ENCODE results near the gene PGPEP1.

The PGPEP1 gene

GRCh38 chr19:18384775-18385174 is 44.4 kb downstream of the PGPEP1 start:
- CTCF ChIA-PET, result interaction anchor here (0.6 kb wide), 1 partner anchor 28 kb away, joined by 3 read pairs; no protein-coding TSS in a partner anchor
- POLR2A ChIA-PET, result interaction anchor here (1.1 kb wide), 1 partner anchor 35 kb away, joined by 3 read pairs; the partner anchor contains the start of gene SSBP4
- no peak for TF ChIP-seq TARDBP (IDR thresholded peaks at IDR 0.05)
- TF ChIP-seq L3MBTL2 (conservative IDR thresholded peaks at IDR 0.05), result no peak
- no peak for TF ChIP-seq HDGF (IDR thresholded peaks at IDR 0.05; ENCODE audit: borderline replicate concordance)
- no peak for TF ChIP-seq ELF4 (IDR thresholded peaks at IDR 0.05)
- TF ChIP-seq SP1 (IDR thresholded peaks at IDR 0.05), result no peak
- TF ChIP-seq LEF1 (IDR thresholded peaks at IDR 0.05; ENCODE audit: borderline replicate concordance), result no peak
- TF ChIP-seq ARNT (IDR thresholded peaks at IDR 0.05), result no peak
- no peak for TF ChIP-seq ZNF384 (IDR thresholded peaks at IDR 0.05)
- no peak for TF ChIP-seq CTBP1 (IDR thresholded peaks at IDR 0.05; ENCODE audit: borderline replicate concordance)
- TF ChIP-seq FOXA1 (IDR thresholded peaks at IDR 0.05), result no peak
- TF ChIP-seq FOXK2 (IDR thresholded peaks at IDR 0.05), result no peak
- TF ChIP-seq, protein P1, sequence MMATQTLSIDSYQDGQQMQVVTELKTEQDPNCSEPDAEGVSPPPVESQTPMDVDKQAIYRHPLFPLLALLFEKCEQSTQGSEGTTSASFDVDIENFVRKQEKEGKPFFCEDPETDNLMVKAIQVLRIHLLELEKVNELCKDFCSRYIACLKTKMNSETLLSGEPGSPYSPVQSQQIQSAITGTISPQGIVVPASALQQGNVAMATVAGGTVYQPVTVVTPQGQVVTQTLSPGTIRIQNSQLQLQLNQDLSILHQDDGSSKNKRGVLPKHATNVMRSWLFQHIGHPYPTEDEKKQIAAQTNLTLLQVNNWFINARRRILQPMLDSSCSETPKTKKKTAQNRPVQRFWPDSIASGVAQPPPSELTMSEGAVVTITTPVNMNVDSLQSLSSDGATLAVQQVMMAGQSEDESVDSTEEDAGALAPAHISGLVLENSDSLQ (IDR thresholded peaks at IDR 0.05), result no peak
- no peak for TF ChIP-seq SUZ12 (IDR thresholded peaks at IDR 0.05)
- no peak for TF ChIP-seq BHLHE40 (IDR thresholded peaks at IDR 0.05; ENCODE audit: borderline replicate concordance)
- no peak for TF ChIP-seq FOXM1 (IDR thresholded peaks at IDR 0.05; ENCODE audit: borderline replicate concordance)
- no peak for TF ChIP-seq NFRKB (IDR thresholded peaks at IDR 0.05)
- no peak for DNase-seq (ENCODE audit: extremely low spot score)

DNA sequence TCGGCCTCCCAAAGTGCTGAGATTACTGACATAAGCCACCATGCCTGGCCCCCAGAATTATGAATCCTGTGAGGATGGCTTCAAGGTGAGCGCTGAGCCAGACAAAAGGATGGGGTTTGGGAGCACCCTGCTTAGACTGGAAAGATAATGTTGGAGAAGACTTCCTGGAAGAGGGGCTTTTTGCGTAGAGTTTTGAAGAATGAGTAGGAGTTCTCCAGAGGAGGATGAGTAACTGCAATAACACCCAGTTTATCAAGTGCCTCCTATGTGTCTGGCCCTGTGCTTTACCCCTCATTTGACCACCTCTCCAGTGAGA is 44.9 kb downstream of the PGPEP1 start:
- TF ChIP-seq CTBP1 (IDR thresholded peaks at IDR 0.05; ENCODE audit: borderline replicate concordance), result no peak
- no peak for TF ChIP-seq HDGF (IDR thresholded peaks at IDR 0.05; ENCODE audit: borderline replicate concordance)
- no peak for TF ChIP-seq BHLHE40 (IDR thresholded peaks at IDR 0.05; ENCODE audit: borderline replicate concordance)
- no peak for TF ChIP-seq FOXK2 (IDR thresholded peaks at IDR 0.05)
- no peak for TF ChIP-seq ARNT (IDR thresholded peaks at IDR 0.05)
- no peak for TF ChIP-seq LEF1 (IDR thresholded peaks at IDR 0.05; ENCODE audit: borderline replicate concordance)
- TF ChIP-seq, protein P1 (IDR thresholded peaks at IDR 0.05), result no peak
- TF ChIP-seq SP1 (IDR thresholded peaks at IDR 0.05), result no peak
- no peak for TF ChIP-seq SUZ12 (IDR thresholded peaks at IDR 0.05)
- TF ChIP-seq ELF4 (IDR thresholded peaks at IDR 0.05), result no peak
- TF ChIP-seq L3MBTL2 (conservative IDR thresholded peaks at IDR 0.05), result no peak
- no peak for TF ChIP-seq TARDBP (IDR thresholded peaks at IDR 0.05)
- no peak for TF ChIP-seq FOXM1 (IDR thresholded peaks at IDR 0.05; ENCODE audit: borderline replicate concordance)
- TF ChIP-seq ZNF384 (IDR thresholded peaks at IDR 0.05), result no peak
- no peak for TF ChIP-seq FOXA1 (IDR thresholded peaks at IDR 0.05)
- no peak for TF ChIP-seq NFRKB (IDR thresholded peaks at IDR 0.05)
- ChIA-PET POLR2A (no interaction called here), CTCF (interaction anchor here (0.5 to 1.7 kb wide), 11 partner anchors 11 to 161 kb away, joined by 3 to 6 read pairs (median 3); partner anchors contain the start of gene SSBP4)
- no peak for DNase-seq (ENCODE audit: extremely low spot score)

DNA sequence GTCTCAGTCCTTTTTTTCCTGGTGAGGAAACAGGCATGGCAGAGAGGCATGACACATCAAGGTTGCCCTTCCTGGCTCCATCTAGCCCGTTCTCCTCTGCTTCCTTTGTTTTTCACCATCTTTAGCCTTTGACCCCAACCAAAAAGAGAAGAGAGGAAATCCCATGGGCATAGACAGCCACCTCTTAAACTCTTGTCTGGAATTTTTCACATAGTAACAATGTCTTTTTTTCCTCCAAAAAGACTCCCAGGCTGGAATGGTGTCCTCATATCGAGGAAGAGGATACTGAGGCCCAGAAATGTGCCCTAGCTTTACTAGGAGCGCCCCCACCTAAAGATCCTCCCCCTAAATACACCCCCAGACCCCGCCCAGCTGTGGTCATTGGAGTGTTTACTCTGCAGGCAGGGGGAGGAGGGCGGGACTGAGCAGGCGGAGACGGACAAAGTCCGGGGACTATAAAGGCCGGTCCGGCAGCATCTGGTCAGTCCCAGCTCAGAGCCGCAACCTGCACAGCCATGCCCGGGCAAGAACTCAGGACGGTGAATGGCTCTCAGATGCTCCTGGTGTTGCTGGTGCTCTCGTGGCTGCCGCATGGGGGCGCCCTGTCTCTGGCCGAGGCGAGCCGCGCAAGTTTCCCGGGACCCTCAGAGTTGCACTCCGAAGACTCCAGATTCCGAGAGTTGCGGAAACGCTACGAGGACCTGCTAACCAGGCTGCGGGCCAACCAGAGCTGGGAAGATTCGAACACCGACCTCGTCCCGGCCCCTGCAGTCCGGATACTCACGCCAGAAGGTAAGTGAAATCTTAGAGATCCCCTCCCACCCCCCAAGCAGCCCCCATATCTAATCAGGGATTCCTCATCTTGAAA is 45.5 kb downstream of the PGPEP1 start, which contains the start of gene GDF15:
Gene GDF15 (plus strand): TSS at position 484 of the 868 bp plus-strand sequence. CDS start 32 bp downstream, at position 516.
- peak; percentile 82 for DNase-seq (ENCODE audit: extremely low spot score)
- no peak for TF ChIP-seq NFRKB (IDR thresholded peaks at IDR 0.05)
- TF ChIP-seq HDGF (IDR thresholded peaks at IDR 0.05; ENCODE audit: borderline replicate concordance), result no peak
- TF ChIP-seq SUZ12 (IDR thresholded peaks at IDR 0.05), result no peak
- TF ChIP-seq TARDBP (IDR thresholded peaks at IDR 0.05), result no peak
- TF ChIP-seq SP1 (IDR thresholded peaks at IDR 0.05), result no peak
- no peak for TF ChIP-seq ARNT (IDR thresholded peaks at IDR 0.05)
- TF ChIP-seq BHLHE40 (IDR thresholded peaks at IDR 0.05; ENCODE audit: borderline replicate concordance), result no peak
- no peak for TF ChIP-seq LEF1 (IDR thresholded peaks at IDR 0.05; ENCODE audit: borderline replicate concordance)
- no peak for TF ChIP-seq ZNF384 (IDR thresholded peaks at IDR 0.05)
- TF ChIP-seq, protein P1 (IDR thresholded peaks at IDR 0.05), result no peak
- TF ChIP-seq L3MBTL2 (conservative IDR thresholded peaks at IDR 0.05), result no peak
- TF ChIP-seq FOXK2 (IDR thresholded peaks at IDR 0.05), result no peak
- TF ChIP-seq ELF4 (IDR thresholded peaks at IDR 0.05), result no peak
- TF ChIP-seq FOXA1 (IDR thresholded peaks at IDR 0.05), result no peak
- TF ChIP-seq CTBP1 (IDR thresholded peaks at IDR 0.05; ENCODE audit: borderline replicate concordance), result no peak
- ChIA-PET CTCF (interaction anchor here (0.5 to 1.7 kb wide), 10 partner anchors 10 to 162 kb away, joined by 3 to 6 read pairs (median 4); partner anchors contain the start of gene SSBP4), POLR2A (no interaction called here)

GRCh38 chr19:18386543-18387271 is 46.3 kb downstream of the PGPEP1 start:
- POLR2A ChIA-PET, result no interaction called here
- DNase-seq (ENCODE audit: extremely low spot score), result no peak
- no peak for TF ChIP-seq HDGF (IDR thresholded peaks at IDR 0.05; ENCODE audit: borderline replicate concordance)
- no peak for TF ChIP-seq ARNT (IDR thresholded peaks at IDR 0.05)
- TF ChIP-seq L3MBTL2 (conservative IDR thresholded peaks at IDR 0.05), result no peak
- TF ChIP-seq FOXA1 (IDR thresholded peaks at IDR 0.05), result no peak
- TF ChIP-seq FOXM1 (IDR thresholded peaks at IDR 0.05; ENCODE audit: borderline replicate concordance), result no peak
- no peak for TF ChIP-seq SUZ12 (IDR thresholded peaks at IDR 0.05)
- no peak for TF ChIP-seq ZNF384 (IDR thresholded peaks at IDR 0.05)
- no peak for TF ChIP-seq CTBP1 (IDR thresholded peaks at IDR 0.05; ENCODE audit: borderline replicate concordance)
- TF ChIP-seq BHLHE40 (IDR thresholded peaks at IDR 0.05; ENCODE audit: borderline replicate concordance), result no peak
- TF ChIP-seq ELF4 (IDR thresholded peaks at IDR 0.05), result no peak
- no peak for TF ChIP-seq LEF1 (IDR thresholded peaks at IDR 0.05; ENCODE audit: borderline replicate concordance)
- TF ChIP-seq NFRKB (IDR thresholded peaks at IDR 0.05), result no peak
- no peak for TF ChIP-seq TARDBP (IDR thresholded peaks at IDR 0.05)
- TF ChIP-seq, protein P1 (IDR thresholded peaks at IDR 0.05), result no peak
- TF ChIP-seq FOXK2 (IDR thresholded peaks at IDR 0.05), result no peak
- no peak for TF ChIP-seq SP1 (IDR thresholded peaks at IDR 0.05)
- CTCF ChIA-PET, result interaction anchor here (1.2 to 1.7 kb wide), 4 partner anchors 24 to 162 kb away, joined by 3 to 5 read pairs (median 4); no protein-coding TSS in a partner anchor

All from HEK293T (cell line).